ENCODE data around the gene ARHGAP45. TPM values are rescaled to one million over a fixed set of nuclear protein-coding genes. Genes with fewer than 3 reads are reported as not detected.

The ARHGAP45 gene
- total RNA-seq, 4 donors from 2014 or later, result 0.83 to 7.6 (median 3.4) TPM

DNA sequence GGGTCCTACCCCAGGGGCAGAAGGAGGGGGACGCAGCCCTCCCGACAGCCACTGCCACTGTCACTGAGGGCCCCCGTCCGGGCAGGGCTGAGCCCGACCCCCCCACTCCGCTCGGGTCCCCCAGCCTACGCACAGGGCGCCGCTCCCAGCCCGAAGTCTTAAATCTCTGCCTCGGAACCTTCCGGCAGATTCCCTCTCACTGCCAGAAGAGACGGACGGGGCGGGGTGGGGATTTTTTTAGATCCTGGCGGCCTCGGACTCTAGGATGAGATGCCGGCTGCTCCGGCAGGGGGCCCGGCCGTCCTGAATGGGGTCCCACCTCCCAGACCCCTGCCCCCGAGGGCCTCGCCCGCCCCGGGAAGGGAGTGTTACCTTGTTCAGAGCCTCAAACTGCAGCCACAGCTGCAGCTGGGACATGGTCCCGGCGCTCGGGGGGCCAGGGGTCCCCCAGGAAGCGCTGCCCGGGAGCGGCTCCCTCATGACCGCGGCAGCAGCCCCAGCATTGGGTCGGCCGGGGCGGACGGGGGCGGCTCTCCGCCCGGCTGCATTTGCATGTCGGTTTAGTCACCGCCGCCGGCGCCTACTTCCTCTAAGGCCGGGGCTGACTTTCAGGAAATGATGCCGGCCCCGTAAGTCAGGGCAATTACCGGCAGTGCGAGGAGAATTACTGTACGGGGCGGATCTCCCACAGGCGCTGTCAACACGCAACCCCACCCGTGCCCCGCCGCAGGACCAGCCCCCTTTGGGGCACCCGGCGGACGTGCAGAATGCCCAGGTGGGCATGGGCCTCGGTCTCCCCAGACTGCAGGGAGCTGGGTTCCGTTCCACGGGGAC lies 65.0 kb downstream of the ARHGAP45 start:
- in situ Hi-C loops (cut with MboI; ENCODE audit: low sequenced_read_pairs in 4 of 4), result no loop called here
- intact Hi-C loops (cut with DNase I; ENCODE audit: low total_unique reads), result loop anchor here (2.0 to 5.0 kb wide), 2 partner anchors 41 to 60 kb away; no protein-coding TSS in a partner anchor

DNA sequence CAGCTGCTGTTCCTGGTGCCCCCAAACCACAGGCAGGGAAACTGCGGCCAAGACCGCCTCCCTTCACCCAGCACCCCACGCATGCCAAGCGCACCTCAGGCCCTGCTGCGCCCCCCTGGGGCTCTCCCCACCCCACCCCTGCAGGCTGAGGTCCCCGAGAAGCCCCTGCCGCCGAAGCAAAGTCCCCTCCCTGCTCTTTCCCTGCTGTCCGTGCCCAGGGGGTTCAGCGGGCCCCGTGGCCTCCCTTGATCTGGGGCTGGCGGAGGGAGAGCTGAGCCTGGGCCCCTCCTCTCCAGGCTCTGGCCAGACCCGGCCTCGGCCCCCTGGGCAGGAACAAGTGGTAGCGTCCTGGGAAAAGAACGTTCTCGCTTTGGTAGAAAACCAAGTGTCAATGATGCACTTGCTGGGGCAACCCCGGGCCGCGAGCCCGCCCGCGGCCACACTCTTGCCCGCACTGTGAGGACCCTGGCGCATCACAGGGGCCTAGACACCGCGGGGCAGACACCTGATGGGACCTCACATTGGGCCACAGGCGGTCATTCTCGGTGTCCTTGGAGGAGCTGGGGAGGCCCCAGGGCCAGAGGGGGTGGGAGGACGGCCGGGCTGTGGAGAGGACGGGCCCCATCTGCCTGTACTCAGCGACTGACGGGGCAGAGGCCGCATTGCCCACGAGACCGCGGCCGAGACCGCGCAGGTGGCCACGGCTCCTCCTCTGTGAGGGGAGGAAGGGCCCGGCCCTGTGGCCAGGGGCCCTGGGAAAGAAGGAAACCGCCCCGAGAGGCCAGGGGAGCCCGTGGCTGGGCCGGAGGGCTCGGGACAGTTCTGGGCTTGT lies 65.8 kb downstream of the ARHGAP45 start:
- in situ Hi-C loops (cut with MboI; ENCODE audit: low sequenced_read_pairs in 4 of 4), result no loop called here
- H3K9me3 ChIP-seq, result no peaks in the 10 kb centered on the region
- no peak for ATAC-seq
- H3K27me3 ChIP-seq, result no peaks in the 10 kb centered on the region
- TF ChIP-seq, protein P1, sequence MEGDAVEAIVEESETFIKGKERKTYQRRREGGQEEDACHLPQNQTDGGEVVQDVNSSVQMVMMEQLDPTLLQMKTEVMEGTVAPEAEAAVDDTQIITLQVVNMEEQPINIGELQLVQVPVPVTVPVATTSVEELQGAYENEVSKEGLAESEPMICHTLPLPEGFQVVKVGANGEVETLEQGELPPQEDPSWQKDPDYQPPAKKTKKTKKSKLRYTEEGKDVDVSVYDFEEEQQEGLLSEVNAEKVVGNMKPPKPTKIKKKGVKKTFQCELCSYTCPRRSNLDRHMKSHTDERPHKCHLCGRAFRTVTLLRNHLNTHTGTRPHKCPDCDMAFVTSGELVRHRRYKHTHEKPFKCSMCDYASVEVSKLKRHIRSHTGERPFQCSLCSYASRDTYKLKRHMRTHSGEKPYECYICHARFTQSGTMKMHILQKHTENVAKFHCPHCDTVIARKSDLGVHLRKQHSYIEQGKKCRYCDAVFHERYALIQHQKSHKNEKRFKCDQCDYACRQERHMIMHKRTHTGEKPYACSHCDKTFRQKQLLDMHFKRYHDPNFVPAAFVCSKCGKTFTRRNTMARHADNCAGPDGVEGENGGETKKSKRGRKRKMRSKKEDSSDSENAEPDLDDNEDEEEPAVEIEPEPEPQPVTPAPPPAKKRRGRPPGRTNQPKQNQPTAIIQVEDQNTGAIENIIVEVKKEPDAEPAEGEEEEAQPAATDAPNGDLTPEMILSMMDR (IDR thresholded peaks at IDR 0.05 in 4 of 5, conservative IDR thresholded peaks at IDR 0.05 in 1 of 5), result no peak
- no peak for TF ChIP-seq POLR2A (IDR thresholded peaks at IDR 0.05)
- DNase-seq, result no peak
- H3K36me3 ChIP-seq, result no peaks in the 10 kb centered on the region
- intact Hi-C loops (cut with DNase I; ENCODE audit: low total_unique reads), result loop anchor here (2.0 to 5.0 kb wide), 2 partner anchors 40 to 60 kb away; no protein-coding TSS in a partner anchor
- peaks cover 21 to 32% of the 10 kb centered on the region in 2 donors for H3K4me1 ChIP-seq
- peak overlapping the region; percentile 56 to 81 (median 76) for H3K27ac ChIP-seq
- peak overlapping the region; percentile 56 to 69 (median 61) for H3K4me3 ChIP-seq

More for the DNA sequence above, 65.0 kb downstream of the ARHGAP45 start:
- ATAC-seq (peak; percentile 65 to 66), DNase-seq (peak; percentile 53 to 58)
- Histone ChIP-seq H3K36me3 (peaks cover 0 to 5% of the 10 kb centered on the region in 2 donors), H3K4me1 (peaks cover 21 to 32% of the 10 kb centered on the region in 2 donors), H3K27ac (peak overlapping the region; percentile 56 to 81 (median 76)), H3K4me3 (peak overlapping the region; percentile 56 to 69 (median 61)), H3K9me3 (no peaks in the 10 kb centered on the region), H3K27me3 (no peaks in the 10 kb centered on the region)
- TF ChIP-seq POLR2A (IDR thresholded peaks at IDR 0.05), result peak; percentile 37 to 46
- TF ChIP-seq, protein P1 (IDR thresholded peaks at IDR 0.05 in 4 of 5, conservative IDR thresholded peaks at IDR 0.05 in 1 of 5), result peak in 1 of 5 experiments; percentile 4

DNA sequence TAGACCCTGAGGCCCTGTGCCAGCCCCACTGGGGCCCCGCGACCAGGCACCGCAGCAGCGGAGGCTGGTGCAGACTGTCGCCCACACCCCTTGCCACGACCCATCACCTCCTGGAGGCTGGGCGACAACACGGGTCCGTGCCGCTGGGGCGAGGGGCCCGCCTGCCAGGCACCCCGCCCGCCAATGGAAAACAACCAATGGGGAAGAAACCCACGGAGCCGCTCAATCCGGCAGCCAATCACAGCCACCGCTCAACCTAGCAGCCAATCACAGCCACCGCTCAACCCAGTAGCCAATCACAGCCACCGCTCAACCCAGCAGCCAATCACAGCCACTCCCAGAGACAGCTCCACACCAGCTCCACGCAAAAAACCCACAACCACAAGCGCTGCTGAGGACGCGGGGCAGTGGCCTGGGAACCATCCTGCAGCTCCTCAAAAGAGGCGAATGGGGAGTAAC lies 66.5 kb downstream of the ARHGAP45 start:
- in situ Hi-C loops (cut with MboI; ENCODE audit: low sequenced_read_pairs in 4 of 4), result no loop called here
- H3K4me3 ChIP-seq, result no peak overlapping the region

DNA sequence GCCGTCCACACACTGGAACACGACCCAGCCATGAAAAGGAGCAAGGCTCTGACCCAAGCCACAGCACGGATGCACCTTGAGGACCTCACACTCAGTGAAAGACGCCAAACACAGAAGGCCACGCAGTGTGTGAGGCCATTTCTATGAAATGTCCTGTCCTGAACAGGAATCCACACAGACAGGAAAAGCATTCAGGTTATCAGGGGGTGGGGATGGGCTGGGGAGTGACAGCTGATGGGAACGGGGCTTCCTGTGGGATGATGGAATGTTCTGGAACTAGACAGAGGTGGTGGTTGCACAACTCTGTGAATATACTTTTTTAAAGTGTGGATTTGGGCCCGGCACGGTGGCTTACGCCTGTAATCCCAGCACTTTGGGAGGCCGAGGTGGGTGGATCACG lies 67.5 kb downstream of the ARHGAP45 start:
- no peak for DNase-seq
- no peak for ATAC-seq
- in situ Hi-C loops (cut with MboI; ENCODE audit: low sequenced_read_pairs in 4 of 4) (no loop called here), intact Hi-C loops (cut with DNase I; ENCODE audit: low total_unique reads) (loop anchor here (5.0 kb wide), 1 partner anchor 58 kb away; no protein-coding TSS in a partner anchor)
- H3K27ac ChIP-seq, result no peak overlapping the region
- H3K27me3 ChIP-seq, result no peaks in the 10 kb centered on the region
- no peaks in the 10 kb centered on the region for H3K36me3 ChIP-seq
- no peak overlapping the region for H3K4me3 ChIP-seq
- TF ChIP-seq, protein P1 (IDR thresholded peaks at IDR 0.05 in 4 of 5, conservative IDR thresholded peaks at IDR 0.05 in 1 of 5), result no peak
- TF ChIP-seq POLR2A (IDR thresholded peaks at IDR 0.05), result no peak
- no peaks in the 10 kb centered on the region for H3K9me3 ChIP-seq
- peaks cover 21 to 32% of the 10 kb centered on the region in 2 donors for H3K4me1 ChIP-seq

More for the DNA sequence above, 66.5 kb downstream of the ARHGAP45 start:
- Histone ChIP-seq H3K27me3 (no peaks in the 10 kb centered on the region), H3K9me3 (no peaks in the 10 kb centered on the region), H3K36me3 (no peaks in the 10 kb centered on the region), H3K27ac (peak overlapping the region in 2 of 4 donors; percentile 72 to 80), H3K4me1 (peaks cover 21 to 32% of the 10 kb centered on the region in 2 donors)
- DNase-seq, result no peak
- TF ChIP-seq, protein P1 (IDR thresholded peaks at IDR 0.05 in 4 of 5, conservative IDR thresholded peaks at IDR 0.05 in 1 of 5), result no peak
- TF ChIP-seq POLR2A (IDR thresholded peaks at IDR 0.05), result no peak
- ATAC-seq, result no peak
- intact Hi-C loops (cut with DNase I; ENCODE audit: low total_unique reads), result loop anchor here (2.0 to 5.0 kb wide), 2 partner anchors 39 to 59 kb away; no protein-coding TSS in a partner anchor

Data from gastrocnemius medialis (tissue), 4 donors.